ENCODE measurements around the gene MYT1.

- TF ChIP-seq EZH2 (IDR thresholded peaks at IDR 0.05; ENCODE audit: borderline replicate concordance, insufficient read depth, low read length, poor library complexity, severe bottlenecking) (no peak), CTCF (IDR thresholded peaks at IDR 0.05; ENCODE audit: poor library complexity, severe bottlenecking) (no peak), TAF1 (IDR thresholded peaks at IDR 0.05; ENCODE audit: low read depth) (no peak), SMC3 (conservative IDR thresholded peaks at IDR 0.05; ENCODE audit: poor library complexity) (no peak), POLR2AphosphoS5 (IDR thresholded peaks at IDR 0.05) (no peak), RAD21 (conservative IDR thresholded peaks at IDR 0.05) (no peak), EP300 (conservative IDR thresholded peaks at IDR 0.05; ENCODE audit: poor library complexity, severe bottlenecking) (no peak), MXI1 (conservative IDR thresholded peaks at IDR 0.05; ENCODE audit: poor library complexity, severe bottlenecking) (no peak), REST (IDR thresholded peaks at IDR 0.05; ENCODE audit: borderline replicate concordance) (no peak)
Measured at GRCh38 chr20:64146936-64147477, 17.2 kb upstream of the MYT1 start.

All from neural cell (in vitro differentiated cells).